Measurements from ENCODE around the gene TTC12.

TTC12 gene

DNA sequence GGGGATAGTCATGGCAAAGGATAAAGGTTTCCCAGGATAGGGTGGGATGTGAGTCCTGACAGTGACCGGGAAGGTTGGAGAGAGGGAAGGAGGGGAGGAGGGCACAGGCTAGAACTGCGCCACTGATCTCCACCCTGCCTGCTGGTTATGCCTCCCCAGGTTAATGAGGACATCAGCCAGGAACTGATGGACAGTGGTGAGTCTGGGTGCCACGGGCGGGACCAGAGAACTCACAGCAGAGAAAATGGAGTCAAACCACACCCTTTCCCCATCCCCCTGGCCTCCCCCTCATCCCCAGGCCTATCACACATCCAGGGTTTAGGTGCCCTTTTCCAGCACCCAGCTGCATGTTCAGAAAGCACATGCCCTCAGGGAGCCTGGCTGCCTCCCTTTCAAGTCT is 83.4 kb downstream of the TTC12 start:
- no peak for DNase-seq (ENCODE audit: low spot score)
- TF ChIP-seq, protein P1, sequence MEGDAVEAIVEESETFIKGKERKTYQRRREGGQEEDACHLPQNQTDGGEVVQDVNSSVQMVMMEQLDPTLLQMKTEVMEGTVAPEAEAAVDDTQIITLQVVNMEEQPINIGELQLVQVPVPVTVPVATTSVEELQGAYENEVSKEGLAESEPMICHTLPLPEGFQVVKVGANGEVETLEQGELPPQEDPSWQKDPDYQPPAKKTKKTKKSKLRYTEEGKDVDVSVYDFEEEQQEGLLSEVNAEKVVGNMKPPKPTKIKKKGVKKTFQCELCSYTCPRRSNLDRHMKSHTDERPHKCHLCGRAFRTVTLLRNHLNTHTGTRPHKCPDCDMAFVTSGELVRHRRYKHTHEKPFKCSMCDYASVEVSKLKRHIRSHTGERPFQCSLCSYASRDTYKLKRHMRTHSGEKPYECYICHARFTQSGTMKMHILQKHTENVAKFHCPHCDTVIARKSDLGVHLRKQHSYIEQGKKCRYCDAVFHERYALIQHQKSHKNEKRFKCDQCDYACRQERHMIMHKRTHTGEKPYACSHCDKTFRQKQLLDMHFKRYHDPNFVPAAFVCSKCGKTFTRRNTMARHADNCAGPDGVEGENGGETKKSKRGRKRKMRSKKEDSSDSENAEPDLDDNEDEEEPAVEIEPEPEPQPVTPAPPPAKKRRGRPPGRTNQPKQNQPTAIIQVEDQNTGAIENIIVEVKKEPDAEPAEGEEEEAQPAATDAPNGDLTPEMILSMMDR (IDR thresholded peaks at IDR 0.05; ENCODE audit: borderline replicate concordance, control extremely low read depth, extremely low read depth, insufficient read depth, missing control alignments): no peak
- in situ Hi-C loops (cut with MboI; ENCODE audit: low sequenced_read_pairs, unreplicated experiment): no loop called here

DNA sequence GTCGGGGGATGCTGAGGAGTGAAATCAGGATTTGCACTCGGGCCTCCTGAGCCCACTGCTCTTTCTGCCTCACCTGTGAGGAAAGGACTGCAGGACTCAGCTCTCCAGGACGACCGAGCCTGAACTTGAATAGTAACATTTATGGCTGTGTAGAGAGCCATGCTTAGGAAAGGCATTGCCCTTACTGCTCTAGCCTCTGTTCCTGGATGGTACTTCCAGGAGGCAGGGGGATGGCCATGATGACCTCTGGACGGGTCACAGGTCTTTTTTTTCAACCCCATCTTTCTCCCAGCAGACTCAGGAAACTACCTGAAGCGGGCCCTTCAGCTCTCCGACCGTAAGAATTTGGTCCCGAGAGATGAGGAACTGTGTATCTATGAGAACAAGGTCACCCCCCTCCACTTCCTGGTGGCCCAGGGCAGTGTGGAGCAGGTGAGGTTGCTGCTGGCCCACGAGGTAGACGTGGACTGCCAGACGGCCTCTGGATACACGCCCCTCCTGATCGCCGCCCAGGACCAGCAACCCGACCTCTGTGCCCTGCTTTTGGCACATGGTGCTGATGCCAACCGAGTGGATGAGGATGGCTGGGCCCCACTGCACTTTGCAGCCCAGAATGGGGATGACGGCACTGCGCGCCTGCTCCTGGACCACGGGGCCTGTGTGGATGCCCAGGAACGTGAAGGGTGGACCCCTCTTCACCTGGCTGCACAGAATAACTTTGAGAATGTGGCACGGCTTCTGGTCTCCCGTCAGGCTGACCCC is 84.5 kb downstream of the TTC12 start:
- TF ChIP-seq, protein P1 (IDR thresholded peaks at IDR 0.05; ENCODE audit: borderline replicate concordance, control extremely low read depth, extremely low read depth, insufficient read depth, missing control alignments): no peak
- no peak for DNase-seq (ENCODE audit: low spot score)
- in situ Hi-C loops (cut with MboI; ENCODE audit: low sequenced_read_pairs, unreplicated experiment): no loop called here

DNA sequence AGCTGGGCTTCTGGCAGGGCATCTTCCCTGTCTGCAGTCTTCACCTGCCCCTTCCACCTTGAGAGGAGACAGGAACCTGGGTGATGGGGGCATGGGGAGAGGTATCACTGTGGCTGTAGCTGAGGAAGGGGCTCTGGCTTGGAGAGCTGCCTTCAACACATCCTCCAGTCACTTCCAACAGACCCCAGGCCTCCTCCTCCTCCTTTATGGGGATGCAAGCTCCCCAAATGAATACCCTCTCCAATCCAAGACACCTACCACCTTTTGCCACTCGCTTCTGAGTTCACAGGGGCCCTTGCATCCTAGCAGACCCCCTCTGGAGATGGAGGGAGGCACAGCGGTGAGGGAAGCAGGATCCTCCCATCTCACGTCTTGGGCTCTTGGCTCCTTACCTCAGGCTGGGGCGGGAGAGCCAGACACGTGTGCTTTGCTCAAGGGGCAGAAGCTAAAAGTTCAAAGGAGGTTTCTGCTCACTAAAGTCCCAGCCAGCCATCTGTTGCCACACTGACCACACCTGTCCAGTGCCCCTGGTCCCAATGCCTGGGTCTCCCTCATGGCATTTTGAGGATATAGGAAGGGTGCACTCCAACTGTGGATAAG is 86.3 kb downstream of the TTC12 start:
- no peak for DNase-seq (ENCODE audit: low spot score)
- in situ Hi-C loops (cut with MboI; ENCODE audit: low sequenced_read_pairs, unreplicated experiment): no loop called here
- TF ChIP-seq, protein P1 (IDR thresholded peaks at IDR 0.05; ENCODE audit: borderline replicate concordance, control extremely low read depth, extremely low read depth, insufficient read depth, missing control alignments): no peak

DNA sequence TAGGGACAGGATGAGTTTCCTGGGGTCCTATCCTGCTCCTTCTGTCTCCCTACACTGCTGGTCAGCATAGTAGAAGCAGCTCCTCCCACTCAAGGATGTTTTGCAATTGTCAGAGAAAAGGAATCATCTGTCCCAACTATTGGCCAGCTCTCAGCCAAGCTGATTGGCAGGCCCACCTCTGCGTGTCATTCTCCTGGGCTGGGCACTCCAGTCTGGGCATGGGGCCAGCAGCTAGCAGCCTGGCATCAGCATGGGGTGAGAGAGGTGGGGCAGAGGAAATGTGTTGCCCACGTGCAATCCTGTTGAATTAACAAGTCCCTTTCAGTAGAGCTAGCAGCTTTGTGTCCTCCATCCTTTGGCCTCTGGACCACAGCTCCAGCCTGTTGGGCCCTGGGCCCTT is 87.3 kb downstream of the TTC12 start:
- DNase-seq (ENCODE audit: low spot score): no peak
- in situ Hi-C loops (cut with MboI; ENCODE audit: low sequenced_read_pairs, unreplicated experiment): no loop called here
- TF ChIP-seq, protein P1 (IDR thresholded peaks at IDR 0.05; ENCODE audit: borderline replicate concordance, control extremely low read depth, extremely low read depth, insufficient read depth, missing control alignments): no peak

DNA sequence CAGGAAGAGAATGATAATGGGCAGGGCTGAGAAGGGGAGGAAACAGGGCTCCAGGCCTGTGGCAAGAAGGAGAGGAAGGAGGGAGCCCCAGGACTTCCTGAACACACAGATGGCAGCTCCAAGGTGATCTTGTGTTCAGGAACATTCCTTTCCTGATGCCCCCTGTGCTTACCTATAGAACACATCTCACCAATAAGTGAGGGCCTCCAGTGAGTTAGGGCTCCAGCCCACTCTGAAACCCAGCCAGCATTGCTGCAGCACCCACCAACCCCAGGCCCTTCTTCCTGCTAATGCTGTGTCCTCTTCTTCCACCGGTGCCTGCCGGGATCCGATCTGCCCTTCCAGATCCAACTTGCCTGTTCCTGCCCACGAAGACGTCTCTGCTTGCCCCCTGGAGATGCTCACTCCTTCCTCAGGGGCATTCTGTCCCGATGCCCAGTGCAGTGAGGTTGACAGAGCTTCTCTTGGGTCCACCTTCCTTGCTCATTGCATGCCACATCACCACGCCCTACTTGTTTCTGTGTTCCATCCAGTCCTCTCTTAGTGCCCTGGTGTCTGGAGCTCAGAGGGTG is 90.6 kb downstream of the TTC12 start:
- no peak for DNase-seq (ENCODE audit: low spot score)
- in situ Hi-C loops (cut with MboI; ENCODE audit: low sequenced_read_pairs, unreplicated experiment): no loop called here
- TF ChIP-seq, protein P1 (IDR thresholded peaks at IDR 0.05; ENCODE audit: borderline replicate concordance, control extremely low read depth, extremely low read depth, insufficient read depth, missing control alignments): no peak

DNA sequence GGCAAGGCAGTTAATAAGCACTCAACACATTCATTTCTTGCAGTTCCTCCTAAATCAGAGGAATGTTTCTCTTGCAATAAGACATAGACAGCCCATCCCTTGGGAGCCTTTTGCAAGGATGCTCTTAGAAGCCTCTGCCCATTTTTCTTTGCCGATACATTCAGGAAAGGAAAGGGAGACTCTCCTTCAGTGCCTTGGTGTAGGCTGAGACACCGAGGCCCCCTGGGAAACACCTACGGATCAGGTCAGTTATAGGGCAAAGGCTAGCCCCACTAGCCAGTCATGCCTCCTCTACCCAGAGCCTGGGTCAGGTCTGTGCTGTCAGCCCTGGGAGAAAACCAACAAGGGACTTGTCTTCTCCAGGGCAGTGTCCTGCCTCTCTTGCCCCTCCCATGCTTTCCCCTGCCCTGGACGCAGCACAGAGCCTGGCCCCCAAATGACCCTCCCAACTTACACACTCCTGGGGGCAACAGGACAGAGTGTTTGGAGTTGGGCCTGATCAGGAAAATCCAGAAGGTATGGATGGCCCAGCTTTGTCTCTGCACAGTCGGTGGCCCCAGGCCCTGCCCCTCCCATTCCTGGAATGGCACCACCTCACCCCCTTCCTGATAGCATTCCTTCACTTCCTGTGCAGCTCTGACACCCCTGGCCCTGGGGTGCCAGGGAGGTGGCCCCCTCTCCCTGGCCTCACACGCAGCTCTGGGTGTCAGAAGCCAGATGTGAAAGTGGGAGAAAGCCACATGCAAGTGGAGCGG is 91.5 kb downstream of the TTC12 start:
- TF ChIP-seq, protein P1 (IDR thresholded peaks at IDR 0.05; ENCODE audit: borderline replicate concordance, control extremely low read depth, extremely low read depth, insufficient read depth, missing control alignments): no peak
- no peak for DNase-seq (ENCODE audit: low spot score)
- in situ Hi-C loops (cut with MboI; ENCODE audit: low sequenced_read_pairs, unreplicated experiment): no loop called here
